ENCODE results near the gene CNTN4.

CNTN4 gene

DNA sequence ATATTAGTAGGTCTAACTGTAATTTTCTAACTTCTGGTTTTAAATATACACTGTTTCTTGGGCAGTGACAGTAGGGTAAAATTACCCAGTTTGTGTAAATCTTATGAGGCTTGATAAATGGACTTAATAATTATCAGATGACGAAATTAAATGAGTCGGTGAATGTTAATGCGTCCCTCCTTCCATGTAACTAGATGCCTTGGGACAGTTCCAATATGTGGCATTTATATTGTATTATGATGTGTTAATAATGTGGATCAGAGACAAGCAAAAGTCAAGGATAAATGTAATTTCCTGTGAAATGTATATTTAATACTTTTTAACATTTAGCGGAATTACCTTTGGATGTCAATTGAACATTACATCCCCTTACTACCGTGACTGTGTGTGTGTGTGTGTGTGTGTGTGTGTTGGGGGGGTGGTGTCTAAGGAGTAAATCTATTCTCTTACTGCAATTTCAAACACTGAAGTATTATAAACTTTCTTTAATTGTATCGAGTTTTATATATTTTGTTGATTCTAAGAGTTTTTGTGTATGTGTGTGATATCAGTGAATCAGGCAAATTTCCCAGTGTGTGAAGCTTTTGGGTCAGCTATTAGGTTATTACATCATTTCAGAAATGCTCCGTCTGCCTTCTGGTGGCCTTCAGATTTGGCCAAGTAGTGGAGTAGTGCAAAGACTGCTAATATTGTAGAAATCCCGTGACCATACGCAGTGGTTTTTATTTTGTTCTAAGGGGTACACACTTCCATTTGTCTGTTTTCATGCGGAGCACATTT, 50.1 kb downstream of the CNTN4 start:
- DNase-seq, result no peak
- intact Hi-C loops (cut with DNase I), result no loop called here

DNA sequence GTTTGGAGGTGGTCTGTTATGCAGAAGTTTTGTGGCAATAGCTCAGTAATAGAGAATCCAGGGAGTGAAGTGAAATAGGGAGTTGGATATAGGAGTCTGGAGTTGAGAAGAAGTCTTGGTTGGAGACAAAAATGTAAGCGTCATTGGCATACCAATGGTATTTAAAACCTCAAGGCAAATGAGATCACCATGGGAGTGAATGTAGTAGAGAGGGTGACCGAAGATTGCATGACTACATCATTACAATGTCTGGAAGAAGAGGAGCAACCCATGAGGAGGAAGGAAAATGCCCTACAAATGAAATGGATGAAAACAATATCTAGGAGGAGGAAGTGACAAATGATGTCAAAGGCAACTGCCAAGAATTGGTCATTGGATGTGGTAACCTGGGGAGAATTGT, 54.4 kb downstream of the CNTN4 start:
- DNase-seq, result no peak
- intact Hi-C loops (cut with DNase I), result no loop called here

DNA sequence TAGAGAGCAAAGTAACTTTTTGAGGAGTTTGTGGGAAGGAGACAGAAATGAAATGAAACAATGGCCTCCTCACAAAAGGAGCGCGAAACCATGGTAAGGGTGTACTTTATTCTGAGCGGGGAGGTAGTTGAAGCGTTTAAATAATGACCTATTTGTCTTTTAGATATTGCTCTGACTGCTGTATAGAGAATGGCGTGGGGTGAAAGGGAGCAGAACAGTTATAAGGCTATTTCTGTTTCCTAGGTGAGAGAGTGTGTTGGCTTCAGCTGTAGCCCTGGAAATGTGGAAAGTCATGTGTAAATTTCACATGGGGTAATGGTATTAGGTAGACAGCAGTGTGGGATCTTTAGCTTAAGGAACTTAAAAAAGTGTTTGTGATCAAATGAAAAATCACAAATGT, 54.9 kb downstream of the CNTN4 start:
- no peak for DNase-seq
- intact Hi-C loops (cut with DNase I), result no loop called here

DNA sequence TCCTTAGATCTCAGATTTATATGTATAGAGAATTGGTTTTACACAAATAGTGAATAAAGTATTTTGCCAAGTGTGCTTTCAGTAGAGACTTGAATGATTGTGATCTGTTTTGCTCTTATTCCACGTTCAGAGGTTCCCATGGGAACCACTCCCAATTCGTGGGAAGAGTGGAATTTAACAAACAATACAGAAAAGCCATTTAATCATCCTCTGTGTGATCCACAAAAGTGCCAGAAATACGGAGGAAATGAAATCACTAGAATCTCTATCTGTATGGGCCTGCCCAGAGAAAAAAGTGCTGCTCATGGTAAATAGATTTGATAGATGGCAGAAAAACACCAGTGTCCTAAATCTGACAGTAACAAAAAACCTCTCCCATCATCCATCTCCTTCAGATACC, 56.0 kb downstream of the CNTN4 start:
- intact Hi-C loops (cut with DNase I), result no loop called here
- DNase-seq, result no peak

DNA sequence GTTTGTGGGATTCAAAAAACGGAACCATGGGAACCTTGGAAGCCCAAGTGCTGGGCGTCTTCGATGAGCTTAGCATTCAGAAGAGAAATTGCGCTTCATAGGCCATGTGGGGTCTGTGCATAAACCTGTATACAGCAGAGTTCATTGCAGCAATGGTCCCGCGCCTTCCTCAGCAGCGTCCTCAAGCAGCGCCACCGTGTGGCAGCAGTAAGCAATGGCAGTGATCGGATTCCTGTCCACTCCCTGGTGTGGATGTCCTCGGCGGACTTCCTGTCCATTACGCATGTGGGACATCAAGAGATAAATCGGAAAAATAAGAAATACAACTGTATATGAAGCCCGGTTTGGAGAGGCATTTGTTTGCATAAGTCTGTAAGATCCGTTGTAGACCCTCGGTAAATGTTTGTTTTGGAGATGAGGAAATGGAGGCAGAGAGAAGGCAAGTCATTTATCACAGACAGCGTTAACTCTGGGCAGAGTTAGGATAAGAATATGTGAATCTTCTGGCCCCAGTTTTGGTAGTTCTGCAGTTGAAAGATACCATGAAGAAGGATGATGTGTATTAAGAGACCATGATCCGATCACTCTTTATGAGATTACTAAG, 57.7 kb downstream of the CNTN4 start:
- intact Hi-C loops (cut with DNase I), result no loop called here
- DNase-seq, result peak in 3 of 10 donors; percentile 11 to 73 (median 67)

DNA sequence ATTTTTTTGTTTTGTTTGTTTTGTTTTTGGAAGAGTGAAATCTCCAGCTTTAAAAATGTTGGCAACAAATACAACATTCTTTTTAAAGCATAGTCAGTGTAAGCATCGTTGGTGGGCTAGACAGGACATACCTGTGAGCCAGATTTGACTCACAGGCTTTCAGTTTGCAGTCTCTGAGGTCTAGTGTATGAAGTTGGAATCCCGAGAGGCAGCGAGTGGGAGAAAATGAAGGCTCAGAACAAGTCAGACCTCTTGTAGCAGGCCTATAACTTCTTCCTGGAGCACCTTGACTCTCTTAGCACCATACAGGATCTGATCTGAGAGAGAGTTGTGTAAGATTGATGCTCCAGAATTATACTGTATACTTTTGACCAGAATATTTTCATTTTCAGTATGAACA, 60.2 kb downstream of the CNTN4 start:
- intact Hi-C loops (cut with DNase I), result no loop called here
- no peak for DNase-seq

DNA sequence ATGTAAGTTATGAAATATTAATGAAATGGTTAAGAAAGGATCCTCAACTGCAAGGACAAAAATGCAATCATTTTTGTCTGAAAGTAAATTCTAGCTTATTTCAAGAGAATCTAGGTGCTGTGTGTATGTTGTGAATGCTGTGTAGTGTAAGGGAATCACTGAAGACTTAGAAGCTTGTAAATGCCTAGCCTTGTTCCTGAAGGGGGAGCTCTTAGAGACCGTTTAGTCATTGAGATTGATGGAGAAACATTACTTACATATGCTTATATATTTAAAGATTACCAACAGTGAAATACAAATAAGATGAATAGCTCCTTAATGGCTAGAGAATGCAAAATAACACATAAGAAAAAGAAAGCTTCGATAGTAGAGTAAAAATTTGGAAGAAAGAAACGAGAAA, 67.9 kb downstream of the CNTN4 start:
- intact Hi-C loops (cut with DNase I), result no loop called here
- no peak for DNase-seq

DNA sequence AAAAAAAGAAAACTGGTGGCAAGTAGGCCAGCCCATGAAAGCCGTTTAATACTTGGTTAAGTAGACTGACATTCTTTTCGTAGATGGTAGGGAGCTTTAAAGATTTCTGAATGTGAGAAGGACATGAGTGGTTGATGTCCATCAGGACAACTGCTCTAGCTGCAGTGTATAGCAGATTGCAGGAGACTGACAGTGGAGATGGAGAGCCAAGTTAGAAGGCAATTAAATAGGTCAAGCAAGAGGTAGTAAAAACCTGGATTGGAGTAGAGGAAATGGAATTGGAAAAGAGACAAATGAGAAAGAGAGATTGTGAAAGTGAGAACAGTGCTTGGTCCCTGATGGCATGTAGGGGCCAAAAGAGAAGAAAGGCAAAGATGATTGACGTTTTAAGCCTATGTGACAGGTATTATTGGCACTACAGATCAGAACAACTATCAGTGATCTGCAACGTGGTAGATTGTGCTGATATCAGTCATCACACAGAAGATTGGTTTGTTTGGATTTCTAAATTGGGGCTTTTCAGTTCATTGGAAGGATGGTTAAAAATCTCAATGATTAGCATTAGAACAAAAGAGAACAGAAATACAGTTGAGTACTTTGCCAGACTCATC, 74.0 kb downstream of the CNTN4 start:
- intact Hi-C loops (cut with DNase I), result no loop called here
- no peak for DNase-seq

DNA sequence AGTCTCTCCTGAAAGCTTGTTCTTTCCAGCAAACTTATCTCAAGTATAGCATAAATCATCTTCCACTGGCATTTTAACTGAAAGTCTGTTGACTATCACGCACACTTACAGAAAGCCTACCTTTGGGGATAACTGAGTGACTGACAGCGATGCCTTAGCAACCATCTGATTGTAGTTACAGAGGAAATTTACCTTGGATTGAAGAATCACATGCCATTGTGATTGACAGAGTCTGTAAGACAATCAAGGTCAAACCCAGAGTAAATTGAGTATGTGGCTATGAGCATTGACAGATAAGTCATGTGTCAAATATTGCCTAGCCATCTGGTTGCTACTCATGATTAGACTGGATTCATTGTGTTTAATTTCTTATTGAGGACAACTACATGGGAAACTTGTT, 82.0 kb downstream of the CNTN4 start:
- DNase-seq, result no peak
- intact Hi-C loops (cut with DNase I), result no loop called here

DNA sequence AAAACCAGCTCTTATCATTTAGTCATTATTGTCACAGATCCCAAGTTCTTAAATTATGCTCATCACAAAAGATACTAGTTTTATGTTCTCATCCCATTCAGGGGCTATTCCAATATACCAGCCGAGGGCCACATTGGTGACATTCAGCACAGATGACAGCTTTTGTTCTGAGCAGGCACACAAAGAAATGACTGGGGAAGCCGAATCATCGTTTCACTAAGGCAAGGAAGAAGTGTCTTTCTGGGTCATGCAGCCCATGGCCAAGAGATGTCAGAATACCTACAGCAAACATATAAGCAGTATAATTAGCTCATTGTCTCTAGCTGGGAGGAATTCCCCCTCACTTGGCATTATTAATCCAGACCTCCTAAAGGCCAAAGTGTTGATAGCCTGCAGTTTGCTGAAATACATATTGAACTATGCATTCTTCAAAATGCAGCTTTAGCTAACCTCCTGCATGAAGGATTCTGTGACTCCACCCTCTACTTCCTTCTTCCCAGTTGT, 100.2 kb downstream of the CNTN4 start:
- DNase-seq, result no peak
- intact Hi-C loops (cut with DNase I), result no loop called here

DNA sequence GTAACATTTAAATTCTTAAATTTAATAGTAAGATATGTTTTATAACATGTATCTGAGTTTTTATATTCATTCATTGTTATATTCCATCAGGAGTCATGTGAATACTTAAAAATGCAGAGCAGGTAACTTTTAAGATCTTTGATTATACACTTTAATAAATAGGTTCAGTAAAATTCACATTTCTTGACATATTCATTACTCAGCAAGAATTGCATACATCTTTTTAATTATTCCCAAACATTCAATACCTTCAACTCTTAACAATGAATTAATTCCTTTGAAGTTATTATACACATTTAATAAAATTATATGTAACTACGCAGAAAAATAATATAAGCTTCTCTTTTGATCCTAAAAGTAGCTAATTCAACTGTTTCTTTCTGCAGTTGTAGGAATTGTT, 105.4 kb downstream of the CNTN4 start:
- intact Hi-C loops (cut with DNase I), result no loop called here
- no peak for DNase-seq

DNA sequence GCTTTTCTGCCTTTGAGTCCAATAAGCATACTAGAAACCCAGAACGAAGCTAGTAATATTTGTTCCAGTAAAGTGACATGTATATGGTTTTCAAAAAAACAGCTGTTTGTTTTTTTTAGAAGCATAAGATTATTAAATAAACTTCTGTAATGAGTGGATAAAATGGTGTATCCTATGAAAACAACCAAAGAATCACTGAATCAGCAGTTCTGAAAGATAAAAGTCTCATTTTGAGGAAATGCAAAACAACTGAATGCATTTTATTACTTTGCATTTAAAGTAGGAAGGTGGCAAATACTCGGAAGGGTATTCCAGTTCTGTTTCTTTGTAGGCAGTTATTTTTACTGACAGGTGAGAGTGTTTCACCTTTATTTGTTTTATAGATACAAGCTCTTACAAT, 107.0 kb downstream of the CNTN4 start:
- intact Hi-C loops (cut with DNase I), result no loop called here

DNA sequence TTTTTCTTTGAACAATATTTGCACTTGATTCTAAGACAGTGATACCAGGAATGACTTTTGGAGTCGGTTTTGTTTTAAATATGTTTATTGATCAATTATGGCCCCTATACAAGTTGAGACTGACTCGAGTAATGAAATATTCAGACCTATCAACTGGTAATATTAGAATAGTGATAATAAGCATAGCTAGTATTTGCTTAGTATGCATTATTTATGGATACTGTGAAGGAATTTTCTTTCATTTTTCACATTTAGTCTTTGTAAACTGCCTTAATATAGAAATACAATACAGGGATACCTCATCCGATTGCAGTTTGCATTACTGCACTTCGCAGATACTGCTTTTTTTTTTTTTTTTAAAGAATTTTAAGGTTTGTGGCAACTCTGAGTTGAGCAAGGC, 107.9 kb downstream of the CNTN4 start:
- no peak for DNase-seq
- intact Hi-C loops (cut with DNase I), result no loop called here

More for the DNA sequence above, 107.0 kb downstream of the CNTN4 start:
- no peak for DNase-seq

DNA sequence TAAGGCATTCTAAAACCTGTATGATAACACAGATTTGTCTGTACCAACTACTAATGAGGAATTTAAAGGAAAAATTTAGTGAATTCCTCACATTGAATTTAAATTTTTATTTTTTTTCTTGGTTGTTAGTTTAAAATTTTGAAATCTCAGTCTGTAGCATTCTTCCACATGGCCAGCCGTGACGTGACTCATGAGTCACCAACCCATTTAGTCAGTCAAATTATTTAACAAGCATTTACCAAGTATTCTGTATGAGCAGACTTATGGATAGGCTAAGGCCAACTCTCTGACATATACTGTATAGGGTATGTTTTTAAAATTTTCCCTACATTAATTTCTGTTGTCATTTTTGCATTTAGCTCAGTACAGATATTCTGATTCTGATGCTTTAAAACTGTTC, 112.9 kb downstream of the CNTN4 start:
- intact Hi-C loops (cut with DNase I), result no loop called here

DNA sequence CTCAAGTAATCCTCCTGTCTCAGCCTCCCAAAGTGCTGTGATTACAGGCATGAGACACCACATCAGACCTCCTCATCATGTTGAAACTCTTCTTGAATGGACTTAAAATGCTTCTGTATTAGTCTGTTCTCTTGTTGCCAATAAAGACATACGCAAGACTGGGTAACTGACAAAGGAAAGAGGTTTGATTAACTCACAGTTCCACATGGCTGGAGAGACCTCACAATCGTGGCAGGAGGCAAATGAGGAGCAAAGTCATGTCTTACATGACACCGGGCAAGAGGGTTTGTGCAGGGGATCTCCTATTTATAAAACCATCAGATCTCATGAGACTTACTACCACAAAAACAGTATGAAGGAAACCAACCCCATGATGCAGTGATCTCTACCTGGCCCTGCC, 113.5 kb downstream of the CNTN4 start:
- no peak for DNase-seq
- intact Hi-C loops (cut with DNase I), result no loop called here

More for the DNA sequence above, 112.9 kb downstream of the CNTN4 start:
- no peak for DNase-seq

DNA sequence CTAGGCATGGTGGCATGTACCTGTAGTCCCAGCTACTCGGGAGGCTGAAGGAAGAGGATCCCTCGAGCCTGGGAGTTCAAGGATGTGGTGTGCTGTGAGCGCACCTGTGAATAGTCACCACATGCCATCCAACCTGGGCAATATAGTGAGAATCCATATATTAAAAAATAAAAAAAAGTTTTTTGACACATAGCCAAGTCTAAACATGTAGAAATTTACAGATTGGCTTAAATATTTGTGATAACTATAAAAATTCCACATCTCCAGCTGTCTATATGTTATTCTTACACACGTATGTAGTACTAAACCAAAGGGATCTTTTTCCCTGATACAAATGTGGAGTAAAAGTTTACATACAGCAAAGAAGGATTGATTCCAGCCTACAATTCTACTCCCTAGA, 119.7 kb downstream of the CNTN4 start:
- no peak for DNase-seq
- intact Hi-C loops (cut with DNase I), result no loop called here

DNA sequence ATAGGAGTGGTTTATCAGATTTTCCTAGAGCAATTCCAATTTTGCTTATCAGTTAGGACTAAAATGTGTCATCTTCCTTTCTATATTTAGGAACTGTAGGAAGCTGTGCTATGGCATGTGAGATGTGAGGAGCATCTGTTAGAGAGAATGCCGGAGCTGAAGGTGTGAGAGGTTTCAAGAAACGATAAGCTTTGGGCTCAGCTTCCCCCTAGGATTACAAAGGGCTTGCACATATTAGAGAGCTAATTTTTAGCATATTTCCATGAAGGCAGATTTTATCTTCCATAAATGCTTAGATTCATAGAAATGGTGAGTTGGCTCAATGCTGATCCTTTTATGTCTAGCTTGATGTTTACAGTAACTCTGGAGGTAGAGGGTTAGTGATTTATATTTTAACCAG, 120.2 kb downstream of the CNTN4 start:
- DNase-seq, result no peak
- intact Hi-C loops (cut with DNase I), result no loop called here

DNA sequence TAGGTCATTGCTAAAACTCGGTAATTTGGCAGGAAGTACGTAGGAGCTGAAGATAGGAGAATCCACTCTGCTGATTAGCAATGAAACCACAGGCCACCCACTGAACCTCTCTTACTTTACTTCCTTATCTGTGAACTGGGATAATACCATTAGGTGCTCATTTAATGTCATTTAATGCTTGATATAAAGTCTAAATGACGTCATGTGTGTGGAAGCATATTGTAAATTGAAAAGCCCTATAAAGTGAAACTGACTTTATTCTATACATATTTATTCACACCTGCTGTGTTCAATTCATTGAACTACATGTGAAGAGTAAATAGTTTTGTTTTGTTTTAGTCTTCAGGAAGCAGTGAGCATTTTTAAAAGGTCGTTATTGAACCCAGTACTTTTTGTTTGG, 137.5 kb downstream of the CNTN4 start:
- intact Hi-C loops (cut with DNase I), result no loop called here
- no peak for DNase-seq

DNA sequence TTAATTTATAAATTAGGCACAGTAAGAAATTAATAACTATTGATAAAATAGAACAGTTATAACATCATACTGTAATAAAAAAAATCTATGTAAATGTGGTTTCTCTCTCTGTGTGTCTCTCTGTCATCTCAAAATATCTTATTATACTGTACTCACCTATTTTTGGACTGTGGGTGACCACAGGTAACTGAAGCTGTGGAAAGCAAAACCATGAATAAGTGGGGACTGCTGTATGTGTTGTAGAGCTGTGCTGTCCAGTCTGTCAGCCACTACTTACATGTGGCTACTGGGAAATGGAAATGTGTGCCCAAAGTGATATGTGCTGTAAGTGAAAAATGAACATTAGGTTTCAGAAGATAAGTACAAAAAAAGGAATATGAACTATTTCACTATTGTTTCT, 145.5 kb downstream of the CNTN4 start:
- intact Hi-C loops (cut with DNase I), result no loop called here
- DNase-seq, result no peak

DNA sequence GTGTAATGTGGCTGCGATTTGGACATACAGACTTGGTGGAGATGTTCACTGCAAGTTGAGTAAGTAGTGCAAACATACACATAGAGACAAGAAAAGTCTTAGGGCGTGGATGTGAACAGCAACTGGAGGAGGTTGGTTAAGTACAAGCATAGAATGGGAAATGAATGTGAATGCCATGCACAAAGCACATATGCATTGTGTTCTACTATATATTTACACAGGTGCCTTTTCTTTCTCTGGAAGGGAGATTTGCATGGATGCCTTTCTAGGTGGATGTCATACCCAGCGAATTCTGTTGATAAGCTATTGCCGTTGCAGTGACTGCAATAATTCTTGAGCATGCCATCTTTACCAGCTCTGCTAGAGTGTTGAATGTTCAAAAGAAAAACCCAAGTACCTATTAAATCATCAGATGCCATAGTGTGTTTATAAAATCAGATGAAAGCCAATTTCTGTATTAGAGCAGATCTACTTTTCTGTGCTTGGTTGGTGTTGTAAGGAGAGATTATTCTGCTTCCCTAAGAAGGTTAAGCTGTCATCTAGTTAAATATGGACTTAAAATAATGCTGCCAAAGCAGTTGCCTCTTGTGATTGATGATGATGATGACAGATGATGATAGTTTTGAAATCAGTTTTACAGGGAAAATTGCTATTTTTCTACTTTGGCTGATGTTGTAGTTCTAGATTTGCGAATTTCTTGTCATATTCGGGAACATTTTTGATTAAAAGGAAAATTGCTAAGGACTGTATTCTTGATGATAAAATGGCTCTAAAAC, 148.4 kb downstream of the CNTN4 start:
- intact Hi-C loops (cut with DNase I), result no loop called here
- no peak for DNase-seq

DNA sequence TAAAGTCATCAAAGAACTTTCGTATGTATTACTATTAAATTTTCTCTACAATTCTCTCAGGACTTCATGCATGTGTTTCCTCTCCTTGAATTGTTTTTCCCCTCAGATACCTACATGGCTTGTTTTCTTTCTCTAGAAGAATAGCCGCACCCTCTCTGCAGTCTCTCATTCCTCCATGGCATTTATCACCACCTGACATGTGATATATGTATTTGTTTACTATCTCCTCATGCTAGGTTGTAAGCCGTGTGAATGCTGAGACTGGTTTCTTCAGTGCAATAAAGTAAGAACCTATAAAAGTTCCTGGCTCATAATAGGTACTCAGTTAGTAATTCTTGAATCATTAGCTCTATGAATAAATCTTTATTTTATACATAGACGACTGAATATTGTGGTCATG, 149.2 kb downstream of the CNTN4 start:
- intact Hi-C loops (cut with DNase I), result no loop called here
- DNase-seq, result no peak

All from posterior cingulate gyrus (tissue), 11 donors.